SK-N-MC (cell line): ENCODE data around the gene SNX25.
"Not testable (repeated sequence)": the region's sequence is repeated elsewhere in the genome, so short reads cannot be mapped to it uniquely, and the experiment has no call there.

Experiments
- DNase-seq: peaks from one replicate; pipeline ENCODE4 v3.0.0-alpha.2; 2011; ENCODE audit warnings: low read depth, low spot score
- H3K27ac ChIP-seq: fragments of 200-600 bp; sonication (generic); 2 replicates; pipeline ENCODE4 v1.5.1; 2016; ENCODE audit warnings: mixed run types
- H3K36me3 ChIP-seq: fragments of 200-600 bp; sonication (generic); 2 replicates; pipeline ENCODE4 v1.6.1; 2017; ENCODE audit warnings: antibody characterized with exemption, low read length, mixed read lengths; ENCODE audit not compliant: insufficient read depth
- H3K4me3 ChIP-seq: fragments of 200-600 bp; sonication (generic); 2 replicates; pipeline ENCODE4 v1.5.1; 2016
- H3K9ac ChIP-seq: fragments of 200-600 bp; sonication (generic); 2 replicates; pipeline ENCODE4 v1.8.0; 2017; ENCODE audit warnings: mixed run types, mixed read lengths; ENCODE audit not compliant: insufficient read length
- H3K9me3 ChIP-seq: fragments of 200-600 bp; sonication (generic); 2 replicates; pipeline ENCODE4 v1.6.1; 2017; ENCODE audit warnings: low read depth, mild to moderate bottlenecking, antibody characterized with exemption, low read length, moderate library complexity, mixed read lengths
- EZH2 ChIP-seq: fragments of 200-600 bp; sonication (generic); IDR thresholded peaks from one replicate; pipeline ENCODE4 v1.6.1; 2017; ENCODE audit warnings: antibody characterized with exemption
- FOXP2 ChIP-seq: optimal IDR thresholded peaks from 2 replicates; pipeline ENCODE3; 2011; ENCODE audit warnings: mild to moderate bottlenecking, moderate library complexity; ENCODE audit not compliant: insufficient read depth; ENCODE audit errors: extremely low read length, control extremely low read depth
- POLR2AphosphoS5 ChIP-seq: IDR thresholded peaks from 2 replicates; pipeline ENCODE4 v1.6.1; 2012; ENCODE audit warnings: mild to moderate bottlenecking, low read depth, low read length, borderline replicate concordance

SNX25 gene

DNA sequence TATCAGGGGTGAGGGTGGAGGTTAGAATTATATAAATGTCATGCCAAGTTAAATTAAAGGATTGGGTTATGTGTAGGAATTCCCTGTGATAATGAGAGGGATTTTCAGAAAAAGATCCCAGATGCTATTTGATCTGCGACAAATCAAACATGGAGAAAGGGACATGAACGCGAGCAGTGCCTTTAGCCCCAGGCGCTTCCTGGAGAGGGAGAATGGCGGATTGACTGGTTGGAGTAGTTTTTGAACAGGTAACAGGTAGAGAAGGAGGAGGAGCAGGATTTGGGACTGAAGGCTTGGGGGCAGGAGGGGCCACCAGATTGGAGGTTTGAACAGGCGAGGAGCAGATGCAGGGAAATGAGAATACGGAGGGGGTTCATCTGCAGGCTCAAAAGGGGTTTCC, 119.2 kb downstream of the SNX25 start:
- no peak overlapping the region for H3K9ac ChIP-seq
- DNase-seq, result no peak
- TF ChIP-seq FOXP2 (no peak), EZH2 (no peak), POLR2AphosphoS5 (no peak)

DNA sequence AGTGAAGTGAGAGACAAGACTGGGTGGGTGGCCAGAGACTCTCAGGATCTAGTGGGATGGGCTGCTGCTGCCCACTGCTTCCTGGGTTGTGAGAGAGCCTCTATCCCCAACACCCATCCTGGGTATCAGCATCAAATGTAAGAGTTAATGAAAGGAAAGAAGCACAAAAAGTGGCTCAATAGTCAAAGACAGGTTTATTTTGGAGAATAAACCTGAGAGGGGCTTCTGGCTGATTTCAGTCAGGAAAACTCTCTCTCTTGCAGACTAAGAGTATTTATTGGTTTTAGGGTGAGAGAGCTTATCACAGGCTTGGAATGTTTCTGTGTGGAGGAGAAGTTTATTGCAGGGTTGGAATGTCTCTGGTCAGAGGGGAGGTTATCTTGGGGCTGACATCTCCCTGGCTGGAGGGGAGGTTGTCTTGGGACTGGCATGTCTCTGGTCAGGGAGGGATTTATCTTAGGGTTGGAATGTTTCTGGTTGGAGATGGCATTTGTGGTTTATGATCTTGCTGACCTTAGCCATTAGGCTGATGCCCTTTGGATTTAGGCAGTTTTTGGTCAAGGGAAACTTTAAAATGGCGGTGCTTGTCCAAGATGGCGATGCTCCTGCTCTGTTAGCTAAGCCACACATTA, 120.6 kb downstream of the SNX25 start:
- DNase-seq, H3K4me3 ChIP-seq, H3K9ac ChIP-seq, H3K36me3 ChIP-seq, H3K9me3 ChIP-seq, H3K27ac ChIP-seq: not testable (repeated sequence)

More for the DNA sequence above, 119.2 kb downstream of the SNX25 start:
- no peaks in the 10 kb centered on the region for H3K9me3 ChIP-seq
- H3K36me3 ChIP-seq, result peaks cover 3% of the 10 kb centered on the region; the same call in 1 of the 2 replicates
- H3K4me3 ChIP-seq, result no peak overlapping the region
- no peak overlapping the region for H3K27ac ChIP-seq

DNA sequence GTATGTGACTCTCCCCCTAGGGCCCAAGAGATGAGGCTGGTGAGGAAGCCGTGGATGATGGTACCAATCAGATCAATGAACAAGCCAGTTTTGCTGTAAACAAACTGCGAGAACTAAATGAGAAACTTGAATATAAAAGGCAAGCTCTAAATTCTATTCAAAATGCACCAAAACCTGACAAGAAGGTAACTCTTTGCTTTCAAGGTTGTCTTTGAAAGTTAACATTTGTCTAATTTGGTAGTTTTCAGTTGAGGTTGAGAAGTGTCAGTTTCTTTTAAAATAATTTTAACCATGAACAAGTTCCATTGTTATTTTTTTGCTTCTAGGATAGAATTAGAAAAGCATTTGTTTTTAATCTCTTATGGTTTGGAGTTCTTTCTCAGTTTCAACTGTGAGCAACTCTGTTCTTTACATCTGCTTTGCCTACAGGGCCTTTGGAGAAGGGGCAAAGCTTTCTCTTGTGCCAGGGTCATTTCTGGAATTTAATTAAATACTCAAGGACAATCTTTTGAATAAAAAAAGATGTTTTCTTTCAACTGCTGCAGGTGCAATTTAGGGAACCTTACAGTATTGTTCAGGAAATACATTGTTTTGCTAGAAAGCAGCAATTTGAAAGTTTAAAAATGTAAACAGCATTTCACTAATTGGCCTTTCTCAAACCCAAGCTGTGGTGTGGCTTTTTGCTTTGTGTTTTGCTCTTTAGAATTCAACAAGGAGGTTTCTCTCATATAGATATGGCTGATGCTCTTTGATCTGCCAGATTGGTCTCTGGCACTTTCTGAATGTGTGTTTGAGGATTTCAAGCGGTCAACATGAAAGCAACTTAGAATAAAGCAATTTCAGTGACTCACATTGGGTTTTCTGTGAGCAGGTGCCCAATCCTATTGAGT, 123.4 kb downstream of the SNX25 start:
- no peak for DNase-seq
- no peak overlapping the region for H3K4me3 ChIP-seq
- TF ChIP-seq FOXP2, result no peak
- no peak for TF ChIP-seq EZH2
- TF ChIP-seq POLR2AphosphoS5, result no peak
- no peaks in the 10 kb centered on the region for H3K9me3 ChIP-seq
- H3K27ac ChIP-seq, result no peak overlapping the region
- no peaks in the 10 kb centered on the region for H3K36me3 ChIP-seq
- H3K9ac ChIP-seq, result no peak overlapping the region

DNA sequence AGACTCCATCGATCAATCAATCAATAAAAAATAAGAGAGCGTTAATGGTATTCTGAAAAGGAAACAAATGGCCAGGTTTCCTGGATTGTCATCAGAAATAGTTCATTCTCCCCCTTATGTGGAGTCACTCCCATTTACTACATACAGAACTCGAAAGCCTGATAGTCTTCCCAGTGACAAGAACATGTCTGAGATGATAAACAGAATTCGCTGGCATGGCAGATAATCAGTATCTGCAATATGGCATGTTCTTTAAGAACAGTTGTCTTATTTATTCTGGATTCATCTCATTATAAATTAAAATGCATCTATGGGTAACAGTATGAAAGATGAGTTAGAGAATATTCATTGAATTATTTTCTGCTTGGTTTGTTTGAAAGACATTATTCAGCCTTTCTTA, 124.9 kb downstream of the SNX25 start:
- Histone ChIP-seq H3K27ac (no peak overlapping the region), H3K36me3 (no peaks in the 10 kb centered on the region), H3K9ac (no peak overlapping the region), H3K4me3 (no peak overlapping the region), H3K9me3 (no peaks in the 10 kb centered on the region)
- DNase-seq, result no peak
- TF ChIP-seq POLR2AphosphoS5, result no peak
- TF ChIP-seq EZH2, result no peak
- TF ChIP-seq FOXP2, result no peak

DNA sequence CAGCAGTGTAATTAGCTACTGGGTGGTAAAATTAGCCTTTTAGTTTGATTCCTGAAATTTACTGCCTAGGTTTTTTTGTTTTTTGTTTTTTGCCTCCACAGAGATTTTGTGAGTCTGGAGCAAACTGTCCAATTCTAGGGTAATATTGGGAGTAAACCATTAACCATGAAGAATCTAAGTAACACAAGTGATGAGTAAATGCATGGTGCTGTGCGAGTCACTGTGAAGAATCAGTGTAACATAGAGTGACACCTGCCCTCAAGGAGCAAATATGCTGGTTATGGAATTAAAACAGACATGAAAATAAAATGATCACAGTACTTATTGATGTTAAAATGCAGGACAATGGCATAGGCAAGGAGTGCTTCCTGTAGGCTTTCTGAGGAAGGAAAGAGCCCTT, 126.2 kb downstream of the SNX25 start:
- Histone ChIP-seq H3K4me3 (no peak overlapping the region), H3K9me3 (no peaks in the 10 kb centered on the region), H3K36me3 (no peaks in the 10 kb centered on the region), H3K9ac (no peak overlapping the region), H3K27ac (no peak overlapping the region)
- TF ChIP-seq EZH2 (no peak), FOXP2 (no peak), POLR2AphosphoS5 (no peak)
- DNase-seq, result no peak

DNA sequence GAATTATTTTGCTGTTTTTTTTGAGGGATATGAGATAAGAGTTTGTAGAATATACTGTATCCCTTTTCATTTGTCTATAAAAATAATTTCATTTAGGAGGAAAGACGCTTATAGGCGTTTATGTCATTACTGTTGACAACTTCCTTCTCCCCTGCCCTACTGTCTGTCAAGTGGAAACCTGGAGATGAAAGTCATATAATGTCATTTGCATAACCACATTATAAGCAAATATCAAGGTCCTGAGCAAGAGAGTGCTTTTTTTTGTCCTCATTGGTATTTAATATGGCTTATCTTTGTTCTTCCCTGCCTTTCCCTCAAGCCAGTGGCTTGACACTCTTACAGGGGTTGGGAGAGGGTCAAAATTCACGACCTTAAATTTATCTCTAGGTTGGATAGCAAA, 130.5 kb downstream of the SNX25 start:
- no peaks in the 10 kb centered on the region for H3K36me3 ChIP-seq
- no peak overlapping the region for H3K4me3 ChIP-seq
- DNase-seq, result no peak
- no peak overlapping the region for H3K9ac ChIP-seq
- no peaks in the 10 kb centered on the region for H3K9me3 ChIP-seq
- TF ChIP-seq FOXP2, result no peak
- no peak for TF ChIP-seq EZH2
- TF ChIP-seq POLR2AphosphoS5, result no peak
- H3K27ac ChIP-seq, result no peak overlapping the region

DNA sequence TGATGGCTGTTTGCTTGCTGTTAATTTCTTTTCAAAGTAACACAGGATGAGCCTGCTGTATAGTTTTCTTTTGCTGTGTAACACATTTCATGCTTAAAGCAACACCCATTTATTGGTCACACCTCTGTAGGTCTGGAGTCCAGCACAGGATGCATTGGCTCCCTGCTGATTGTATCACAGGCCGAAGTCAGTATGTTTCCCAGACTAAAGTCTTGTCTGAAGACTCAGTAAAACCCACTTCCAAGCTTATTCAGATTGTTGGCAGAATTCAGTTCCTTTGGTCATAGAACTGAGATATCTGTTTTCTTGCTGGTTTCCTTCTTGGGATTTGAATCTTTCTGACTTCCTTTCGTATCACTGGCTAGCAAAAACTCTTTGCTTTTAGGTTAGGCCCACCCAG, 132.0 kb downstream of the SNX25 start:
- no peak for DNase-seq
- Histone ChIP-seq H3K9me3 (no peaks in the 10 kb centered on the region), H3K27ac (no peak overlapping the region), H3K9ac (no peak overlapping the region), H3K4me3 (no peak overlapping the region), H3K36me3 (no peaks in the 10 kb centered on the region)
- TF ChIP-seq FOXP2 (no peak), EZH2 (no peak), POLR2AphosphoS5 (no peak)

DNA sequence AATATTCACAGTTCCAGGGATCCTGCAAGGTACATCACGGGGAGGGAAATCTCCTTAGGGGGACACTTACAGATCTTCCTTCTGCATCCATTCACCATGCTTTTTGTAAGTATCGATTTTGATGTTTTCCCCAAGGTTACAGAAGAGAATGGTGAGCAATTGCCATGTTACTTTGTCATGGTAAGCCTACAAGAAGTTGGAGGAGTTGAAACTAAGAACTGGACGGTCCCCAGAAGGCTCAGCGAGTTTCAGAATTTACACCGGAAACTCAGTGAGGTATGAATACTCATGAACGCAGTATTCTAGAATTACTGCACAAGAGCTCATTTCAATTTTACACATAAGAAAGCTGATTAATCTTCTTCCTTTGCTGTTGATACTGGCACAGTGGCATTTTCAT, 132.4 kb downstream of the SNX25 start:
- no peaks in the 10 kb centered on the region for H3K9me3 ChIP-seq
- no peak overlapping the region for H3K27ac ChIP-seq
- no peak overlapping the region for H3K4me3 ChIP-seq
- no peak overlapping the region for H3K9ac ChIP-seq
- DNase-seq, result no peak
- peaks cover 2% of the 10 kb centered on the region for H3K36me3 ChIP-seq
- TF ChIP-seq EZH2 (no peak), POLR2AphosphoS5 (no peak), FOXP2 (no peak)
